A549 (cell line): ENCODE results near the gene BANP.

Experiments
- GATA3 ChIP-seq: IDR thresholded peaks from 2 replicates; pipeline ENCODE4 v1.6.1; 2012; ENCODE audit warnings: borderline replicate concordance
- POLR2A ChIP-seq: IDR thresholded peaks from 2 replicates; pipeline ENCODE4 v1.6.1; 2012; ENCODE audit warnings: mild to moderate bottlenecking, low read length
- SMC3 ChIP-seq: fragments of >200 bp; sonication (Bioruptor Twin); formaldehyde crosslinking; IDR thresholded peaks from 3 replicates; pipeline ENCODE4 v1.6.1; 2018; ENCODE audit warnings: inconsistent platforms
- TF ChIP-seq, protein P1 (sequence below): fragments of >200 bp; sonication (Bioruptor Twin); formaldehyde crosslinking; IDR thresholded peaks from 3 replicates; pipeline ENCODE4 v1.5.1; 2016
- TF ChIP-seq, protein P2 (sequence below): IDR thresholded peaks from 2 replicates; pipeline ENCODE4 v1.6.1; 2012

GRCh38 chr16:88069397-88070168 lies 118.3 kb downstream of the BANP start:
- TF ChIP-seq, protein P1, sequence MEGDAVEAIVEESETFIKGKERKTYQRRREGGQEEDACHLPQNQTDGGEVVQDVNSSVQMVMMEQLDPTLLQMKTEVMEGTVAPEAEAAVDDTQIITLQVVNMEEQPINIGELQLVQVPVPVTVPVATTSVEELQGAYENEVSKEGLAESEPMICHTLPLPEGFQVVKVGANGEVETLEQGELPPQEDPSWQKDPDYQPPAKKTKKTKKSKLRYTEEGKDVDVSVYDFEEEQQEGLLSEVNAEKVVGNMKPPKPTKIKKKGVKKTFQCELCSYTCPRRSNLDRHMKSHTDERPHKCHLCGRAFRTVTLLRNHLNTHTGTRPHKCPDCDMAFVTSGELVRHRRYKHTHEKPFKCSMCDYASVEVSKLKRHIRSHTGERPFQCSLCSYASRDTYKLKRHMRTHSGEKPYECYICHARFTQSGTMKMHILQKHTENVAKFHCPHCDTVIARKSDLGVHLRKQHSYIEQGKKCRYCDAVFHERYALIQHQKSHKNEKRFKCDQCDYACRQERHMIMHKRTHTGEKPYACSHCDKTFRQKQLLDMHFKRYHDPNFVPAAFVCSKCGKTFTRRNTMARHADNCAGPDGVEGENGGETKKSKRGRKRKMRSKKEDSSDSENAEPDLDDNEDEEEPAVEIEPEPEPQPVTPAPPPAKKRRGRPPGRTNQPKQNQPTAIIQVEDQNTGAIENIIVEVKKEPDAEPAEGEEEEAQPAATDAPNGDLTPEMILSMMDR: no peak
- TF ChIP-seq SMC3 (no peak), GATA3 (no peak), POLR2A (no peak)
- TF ChIP-seq, protein P2, sequence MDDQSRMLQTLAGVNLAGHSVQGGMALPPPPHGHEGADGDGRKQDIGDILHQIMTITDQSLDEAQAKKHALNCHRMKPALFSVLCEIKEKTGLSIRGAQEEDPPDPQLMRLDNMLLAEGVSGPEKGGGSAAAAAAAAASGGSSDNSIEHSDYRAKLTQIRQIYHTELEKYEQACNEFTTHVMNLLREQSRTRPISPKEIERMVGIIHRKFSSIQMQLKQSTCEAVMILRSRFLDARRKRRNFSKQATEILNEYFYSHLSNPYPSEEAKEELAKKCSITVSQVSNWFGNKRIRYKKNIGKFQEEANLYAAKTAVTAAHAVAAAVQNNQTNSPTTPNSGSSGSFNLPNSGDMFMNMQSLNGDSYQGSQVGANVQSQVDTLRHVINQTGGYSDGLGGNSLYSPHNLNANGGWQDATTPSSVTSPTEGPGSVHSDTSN: no peak
